VCaP (cell line): ENCODE data around the gene STK17B.
A peak's percentile ranks its signal among the peaks of the same experiment; 100 is the strongest.

ENCODE experiments used
- H3K27ac ChIP-seq: fragments of 450-650 bp; 2 replicates; pipeline ENCODE4 v1.5.1; 2017
- TF ChIP-seq, protein P1 (sequence below): fragments of 450-650 bp; conservative IDR thresholded peaks from 2 replicates; pipeline ENCODE4 v1.5.1; 2017; ENCODE audit warnings: mild to moderate bottlenecking, moderate library complexity

The STK17B gene

DNA sequence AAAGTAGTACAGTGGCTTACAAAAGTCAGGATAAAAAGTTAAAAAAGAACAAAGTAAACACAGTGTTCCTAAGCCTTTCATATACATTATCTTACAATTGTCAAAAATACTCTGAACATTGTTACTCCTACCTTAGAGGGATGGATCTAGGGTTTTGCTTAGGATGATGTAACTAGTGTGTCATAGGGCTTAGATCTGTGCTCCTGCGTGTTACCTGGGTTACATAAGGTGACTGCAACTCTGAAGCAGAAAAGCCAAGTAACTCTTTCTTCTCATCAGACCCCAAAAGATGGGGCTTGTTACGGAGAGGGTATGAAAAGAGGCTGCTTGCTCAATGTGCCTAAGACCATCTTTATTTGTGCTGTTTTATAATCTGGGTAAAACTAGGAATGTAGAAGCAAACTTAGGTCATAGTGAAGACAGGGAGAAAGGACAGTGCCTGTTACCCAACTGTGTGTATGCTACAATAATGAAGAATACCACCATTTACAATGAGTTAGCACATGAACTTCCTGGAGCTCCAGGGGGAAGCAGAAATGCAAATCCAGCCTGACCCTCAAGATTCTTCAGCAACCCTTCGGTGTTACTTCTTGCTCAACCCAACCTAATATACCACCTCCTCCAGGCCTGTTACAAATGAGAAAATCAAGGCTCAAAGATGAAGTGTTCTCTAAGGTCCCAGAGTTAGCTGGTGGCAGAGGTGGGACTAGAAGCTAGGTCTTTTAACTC is 42.0 kb upstream of the STK17B start:
- H3K27ac ChIP-seq, result no peak overlapping the region
- TF ChIP-seq, protein P1, sequence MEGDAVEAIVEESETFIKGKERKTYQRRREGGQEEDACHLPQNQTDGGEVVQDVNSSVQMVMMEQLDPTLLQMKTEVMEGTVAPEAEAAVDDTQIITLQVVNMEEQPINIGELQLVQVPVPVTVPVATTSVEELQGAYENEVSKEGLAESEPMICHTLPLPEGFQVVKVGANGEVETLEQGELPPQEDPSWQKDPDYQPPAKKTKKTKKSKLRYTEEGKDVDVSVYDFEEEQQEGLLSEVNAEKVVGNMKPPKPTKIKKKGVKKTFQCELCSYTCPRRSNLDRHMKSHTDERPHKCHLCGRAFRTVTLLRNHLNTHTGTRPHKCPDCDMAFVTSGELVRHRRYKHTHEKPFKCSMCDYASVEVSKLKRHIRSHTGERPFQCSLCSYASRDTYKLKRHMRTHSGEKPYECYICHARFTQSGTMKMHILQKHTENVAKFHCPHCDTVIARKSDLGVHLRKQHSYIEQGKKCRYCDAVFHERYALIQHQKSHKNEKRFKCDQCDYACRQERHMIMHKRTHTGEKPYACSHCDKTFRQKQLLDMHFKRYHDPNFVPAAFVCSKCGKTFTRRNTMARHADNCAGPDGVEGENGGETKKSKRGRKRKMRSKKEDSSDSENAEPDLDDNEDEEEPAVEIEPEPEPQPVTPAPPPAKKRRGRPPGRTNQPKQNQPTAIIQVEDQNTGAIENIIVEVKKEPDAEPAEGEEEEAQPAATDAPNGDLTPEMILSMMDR, result no peak

DNA sequence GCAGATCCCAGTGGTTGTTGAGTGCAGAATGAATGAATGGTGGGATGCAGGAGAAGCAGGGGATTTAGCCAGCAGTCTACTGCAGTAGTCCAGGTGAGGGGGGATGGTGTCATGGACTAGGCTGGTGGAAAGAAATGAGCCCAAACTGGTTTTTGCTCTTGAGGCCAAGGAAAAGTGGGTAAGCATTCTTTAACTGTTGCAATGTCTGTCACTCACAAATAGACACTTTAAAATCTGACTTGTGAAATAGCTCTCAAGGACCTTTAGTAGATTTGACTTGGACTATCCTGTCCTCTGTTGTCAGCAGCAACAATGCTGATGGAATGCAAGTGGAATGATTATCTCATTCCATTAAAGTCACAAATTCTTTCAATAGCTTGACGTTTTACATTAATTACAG is 37.5 kb upstream of the STK17B start:
- H3K27ac ChIP-seq, result no peak overlapping the region
- TF ChIP-seq, protein P1, result no peak

DNA sequence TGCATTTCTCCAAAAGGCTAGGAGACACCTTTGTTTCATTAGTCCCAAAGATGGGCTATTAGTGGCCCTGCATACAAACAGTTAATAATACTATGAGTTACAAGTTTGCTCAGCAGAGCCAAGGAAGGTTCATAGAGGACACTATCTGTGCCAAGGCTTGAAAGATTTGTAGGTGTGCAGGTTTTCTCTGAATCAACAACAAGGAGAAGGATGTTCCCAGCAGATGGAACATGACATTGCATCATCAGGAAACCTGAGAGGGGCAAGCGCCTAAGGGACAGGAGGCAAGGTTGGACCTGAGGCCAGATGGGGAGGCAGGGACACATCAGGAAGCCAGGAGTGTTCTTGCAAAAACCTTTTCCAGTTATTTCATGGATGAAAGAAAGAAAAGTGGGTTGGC is 35.4 kb upstream of the STK17B start:
- TF ChIP-seq, protein P1, result no peak
- peak overlapping the region; percentile 72 for H3K27ac ChIP-seq

DNA sequence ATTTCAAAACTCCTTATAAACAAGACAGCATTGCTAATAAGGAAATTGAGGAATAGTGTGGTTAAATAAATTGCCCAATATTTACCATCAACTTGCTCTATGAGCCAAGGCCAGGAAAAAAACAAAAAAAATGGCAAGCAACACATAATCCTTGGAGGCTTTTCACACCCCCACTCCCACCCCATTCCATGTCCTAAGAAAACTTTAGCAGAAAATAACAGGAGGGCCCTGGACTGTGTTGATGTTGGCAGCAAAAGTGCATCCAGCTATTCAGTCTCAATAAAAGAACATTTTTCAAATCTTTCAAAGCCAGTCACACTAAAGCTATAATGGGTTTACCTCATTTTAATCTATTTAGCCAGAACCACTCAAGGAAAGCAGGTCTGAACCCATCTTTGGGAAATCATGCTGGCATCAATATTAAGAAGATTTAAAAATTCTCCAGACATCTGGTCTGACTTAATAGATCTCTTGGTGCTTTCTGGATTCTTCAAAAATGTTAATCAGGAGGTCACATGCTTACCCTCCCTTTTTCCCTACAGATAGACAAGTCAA is 34.6 kb upstream of the STK17B start:
- peak overlapping the region; percentile 72 for H3K27ac ChIP-seq
- TF ChIP-seq, protein P1, result no peak

DNA sequence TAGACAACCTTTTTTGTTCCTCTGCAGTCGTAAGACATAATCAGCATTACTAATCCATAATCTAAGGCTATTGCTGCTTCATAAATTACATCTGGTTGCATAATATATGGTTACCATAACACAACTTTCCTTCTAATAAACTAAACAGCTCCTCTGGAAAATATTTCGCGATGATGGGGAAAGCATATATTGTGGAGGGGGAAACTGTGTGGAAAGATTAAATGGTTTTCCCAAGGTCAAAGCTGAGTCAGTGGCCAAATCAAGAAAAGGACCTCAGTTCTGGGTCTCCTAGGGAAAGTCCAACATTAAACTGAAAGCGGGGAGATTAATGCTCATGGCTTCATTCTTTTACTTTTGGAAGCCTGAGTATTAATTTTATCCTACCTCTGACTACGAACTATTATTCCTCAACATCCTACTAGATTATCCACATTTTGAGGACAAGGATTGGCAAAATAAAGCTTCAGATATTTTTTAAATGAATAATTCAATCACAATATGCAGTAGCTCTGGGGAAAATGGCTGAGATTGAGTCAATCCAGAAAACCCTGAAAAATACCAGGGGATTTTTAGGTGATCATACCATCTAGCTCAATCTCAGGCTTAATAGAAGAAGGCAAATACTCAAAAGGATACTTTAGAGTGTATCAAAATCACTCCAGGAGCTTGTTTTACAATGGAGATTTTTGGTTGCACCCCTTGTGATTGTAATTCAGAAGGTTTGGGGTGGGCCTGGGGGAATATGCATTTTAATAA is 33.8 kb upstream of the STK17B start:
- peak overlapping the region; percentile 72; the same call in 1 of the 2 replicates for H3K27ac ChIP-seq
- TF ChIP-seq, protein P1, result no peak

DNA sequence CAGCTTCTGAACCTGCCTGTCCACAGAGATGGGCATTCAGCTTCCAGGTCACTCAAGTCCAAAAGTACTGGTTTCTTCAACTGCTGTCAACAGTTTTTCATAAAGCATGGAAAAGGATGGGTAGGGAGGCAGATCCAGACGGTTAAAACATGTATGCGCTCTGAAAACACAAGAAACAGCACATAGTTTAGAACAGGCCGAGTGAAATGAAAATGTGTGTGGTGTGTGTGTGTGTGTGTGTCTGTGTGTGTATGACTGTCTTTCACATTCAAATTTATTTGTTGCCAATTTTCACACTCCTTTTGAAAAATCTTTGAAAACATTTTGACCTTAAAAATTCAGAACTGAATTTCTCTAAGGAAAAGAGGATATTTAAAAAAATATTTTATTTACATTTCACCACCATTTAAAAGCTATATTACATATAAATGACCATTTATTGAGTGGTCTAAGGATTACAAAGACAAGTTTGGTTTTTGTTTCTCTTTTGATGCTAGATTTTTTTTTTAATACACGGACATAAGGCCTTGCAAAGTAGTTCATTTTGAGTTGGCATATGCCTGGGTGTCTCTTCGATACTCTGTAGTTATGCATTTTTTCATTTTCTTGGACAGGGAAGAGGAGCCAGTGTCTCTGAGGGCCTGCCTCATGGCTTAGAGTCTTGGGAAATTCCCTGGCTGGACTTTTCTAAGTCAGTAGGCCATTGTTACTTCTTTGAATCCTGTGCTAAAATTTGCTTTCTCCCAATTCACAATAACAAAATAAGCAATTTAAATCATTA is 30.0 kb upstream of the STK17B start:
- TF ChIP-seq, protein P1, result no peak
- H3K27ac ChIP-seq, result no peak overlapping the region

DNA sequence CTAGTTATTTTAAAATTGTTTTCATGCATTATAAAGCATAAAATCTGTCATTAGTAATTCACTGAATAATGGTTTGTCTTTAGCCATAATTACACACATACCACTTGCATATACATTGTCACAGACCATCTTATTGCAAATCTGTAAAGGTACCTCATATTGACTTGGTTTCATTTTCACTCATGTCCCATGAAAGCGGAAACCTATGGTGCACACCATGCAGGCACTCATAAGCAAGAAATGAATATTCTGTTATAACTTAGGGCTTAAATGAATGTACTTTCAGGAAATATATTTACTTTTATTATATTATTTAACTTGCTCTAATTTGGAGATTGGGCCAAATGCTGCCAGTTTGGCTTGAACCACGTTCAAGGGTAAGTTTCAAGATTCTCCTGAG is 29.2 kb upstream of the STK17B start:
- no peak overlapping the region for H3K27ac ChIP-seq
- TF ChIP-seq, protein P1, result no peak
